ENCODE data around the gene SLFN11. TPM values are rescaled to one million over a fixed set of nuclear protein-coding genes. Genes with fewer than 3 reads are reported as not detected.

SLFN11 gene
- total RNA-seq, 1 experiment from 2014 or later: not detected

Small RNA genes lying within 50 kb of the gene (small RNA-seq; reads per million reads assigned to genes)
- gene AC060766.3 (not detected), gene AC060766.5 (not detected)

Other genes starting within 250 kb of the SLFN11 start
- 78.8 and 97.6 TPM in 2 replicates for gene NLE1, start 231.3 kb downstream of the SLFN11 start, total RNA-seq (2014; rRNA removed; shearing (Covaris generic))
- gene UNC45B, start 225.8 kb downstream of the SLFN11 start, total RNA-seq (2014; rRNA removed; shearing (Covaris generic)): not detected in 2 replicates
- gene SLC35G3, start 179.2 kb downstream of the SLFN11 start, total RNA-seq (2014; rRNA removed; shearing (Covaris generic)): not detected in 2 replicates
- gene SLFN5, start 130.5 kb downstream of the SLFN11 start, total RNA-seq (2014; rRNA removed; shearing (Covaris generic)): 2.0 and 3.8 TPM in 2 replicates
- gene SLFN12, start 58.9 kb upstream of the SLFN11 start, total RNA-seq (2014; rRNA removed; shearing (Covaris generic)): not detected in 2 replicates
- not detected in 2 replicates for gene SLFN13, start 75.1 kb upstream of the SLFN11 start, total RNA-seq (2014; rRNA removed; shearing (Covaris generic))
- gene SLFN12L, start 164.1 kb upstream of the SLFN11 start, total RNA-seq (2014; rRNA removed; shearing (Covaris generic)): not detected in 2 replicates
- gene SLFN14, start 187.2 kb upstream of the SLFN11 start, total RNA-seq (2014; rRNA removed; shearing (Covaris generic)): not detected in 2 replicates
- 3.8 and 6.1 TPM in 2 replicates for gene PEX12, start 204.9 kb upstream of the SLFN11 start, total RNA-seq (2014; rRNA removed; shearing (Covaris generic))
- 65.0 and 65.8 TPM in 2 replicates for gene AP2B1, start 213.7 kb upstream of the SLFN11 start, total RNA-seq (2014; rRNA removed; shearing (Covaris generic))

Measured in HT-29 (cell line).